ENCODE results near the gene TNKS2. TPM values are rescaled to one million over a fixed set of nuclear protein-coding genes. Genes with fewer than 3 reads are reported as not detected.
A peak's percentile ranks its signal among the peaks of the same experiment; 100 is the strongest.

Gene TNKS2
- total and polyA plus RNA-seq, 4 donors, result 8.6 to 80.1 (median 23.3) TPM

DNA sequence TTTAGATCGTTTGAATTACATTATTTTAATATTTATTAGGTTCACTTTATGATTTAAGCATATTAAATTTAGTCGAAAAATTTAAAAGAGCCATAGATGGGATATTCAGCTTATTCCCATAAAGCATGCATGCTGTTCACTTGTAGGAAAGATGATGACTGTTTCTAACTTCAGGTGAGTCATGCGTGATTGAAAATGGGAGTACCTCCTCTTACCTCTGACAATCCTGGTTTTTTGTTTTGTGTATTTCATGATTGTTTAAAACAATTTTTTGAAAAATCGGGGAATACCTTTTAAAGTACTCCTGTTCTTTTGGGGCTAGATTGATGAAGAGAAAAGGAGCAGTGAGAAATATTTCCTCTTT lies 1.4 kb downstream of the TNKS2 start:
- Histone ChIP-seq H3K4me1 (ENCODE audit: control insufficient read depth in 5 of 5, insufficient read depth in 5 of 5, low read length in 5 of 5) (peaks cover 0 to 27% (median 15%) of the 10 kb centered on the region in 5 donors), H3K9me3 (ENCODE audit: control insufficient read depth in 4 of 4, insufficient read depth in 3 of 4, low read length in 3 of 4) (no peaks in the 10 kb centered on the region), H3K36me3 (ENCODE audit: control insufficient read depth in 4 of 4, insufficient read depth in 4 of 4, low read length in 4 of 4) (peaks cover 0 to 6% (median 3%) of the 10 kb centered on the region in 4 donors), H3K27me3 (ENCODE audit: control insufficient read depth in 3 of 3, insufficient read depth in 3 of 3, low read length in 2 of 3) (no peaks in the 10 kb centered on the region), H3K27ac (ENCODE audit: low read depth in 1 of 2, low read length in 1 of 2) (no peak overlapping the region), H3K4me3 (no peak overlapping the region), H3K9ac (ENCODE audit: insufficient read depth in 1 of 2, low read length in 2 of 2) (peak overlapping the region; percentile 88 to 94)
- ATAC-seq (ENCODE audit: insufficient read depth, low FRiP score) (no peak), DNase-seq (no peak)
- TF ChIP-seq, protein P1, sequence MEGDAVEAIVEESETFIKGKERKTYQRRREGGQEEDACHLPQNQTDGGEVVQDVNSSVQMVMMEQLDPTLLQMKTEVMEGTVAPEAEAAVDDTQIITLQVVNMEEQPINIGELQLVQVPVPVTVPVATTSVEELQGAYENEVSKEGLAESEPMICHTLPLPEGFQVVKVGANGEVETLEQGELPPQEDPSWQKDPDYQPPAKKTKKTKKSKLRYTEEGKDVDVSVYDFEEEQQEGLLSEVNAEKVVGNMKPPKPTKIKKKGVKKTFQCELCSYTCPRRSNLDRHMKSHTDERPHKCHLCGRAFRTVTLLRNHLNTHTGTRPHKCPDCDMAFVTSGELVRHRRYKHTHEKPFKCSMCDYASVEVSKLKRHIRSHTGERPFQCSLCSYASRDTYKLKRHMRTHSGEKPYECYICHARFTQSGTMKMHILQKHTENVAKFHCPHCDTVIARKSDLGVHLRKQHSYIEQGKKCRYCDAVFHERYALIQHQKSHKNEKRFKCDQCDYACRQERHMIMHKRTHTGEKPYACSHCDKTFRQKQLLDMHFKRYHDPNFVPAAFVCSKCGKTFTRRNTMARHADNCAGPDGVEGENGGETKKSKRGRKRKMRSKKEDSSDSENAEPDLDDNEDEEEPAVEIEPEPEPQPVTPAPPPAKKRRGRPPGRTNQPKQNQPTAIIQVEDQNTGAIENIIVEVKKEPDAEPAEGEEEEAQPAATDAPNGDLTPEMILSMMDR (IDR thresholded peaks at IDR 0.05; ENCODE audit: control extremely low read depth, extremely low read depth), result no peak
- WGBS, 2 donors, result 23 to 28% methylated on average over 4 of the region's 4 CpGs

DNA sequence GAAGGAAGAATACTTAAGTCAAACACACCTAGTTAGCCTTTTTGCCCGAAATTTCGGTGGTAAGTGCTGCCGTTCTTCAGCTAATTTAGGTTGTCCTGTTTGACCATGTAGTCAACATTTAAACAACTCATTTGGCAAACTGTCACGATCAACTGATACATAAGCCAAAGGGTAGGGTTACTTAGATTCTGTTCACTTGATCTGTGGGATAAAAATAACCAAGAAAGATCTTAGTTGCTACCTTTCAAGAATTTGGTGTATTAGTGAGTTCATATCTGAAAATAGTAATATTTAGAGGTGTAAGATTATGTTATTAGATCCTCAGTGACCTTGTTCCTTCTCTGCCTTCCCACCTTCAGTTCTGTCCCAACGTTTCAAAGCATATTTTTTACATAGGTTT lies 2.0 kb downstream of the TNKS2 start:
- peak in 2 of 3 donors; percentile 4 to 7 for DNase-seq
- peaks cover 2 to 6% (median 3%) of the 10 kb centered on the region in 4 donors for H3K36me3 ChIP-seq (ENCODE audit: control insufficient read depth in 4 of 4, insufficient read depth in 4 of 4, low read length in 4 of 4)
- H3K27me3 ChIP-seq (ENCODE audit: control insufficient read depth in 3 of 3, insufficient read depth in 3 of 3, low read length in 2 of 3), result no peaks in the 10 kb centered on the region
- 40 to 56% methylated on average over 5 of the region's 5 CpGs for WGBS, 2 donors
- ATAC-seq (ENCODE audit: insufficient read depth, low FRiP score), result no peak
- TF ChIP-seq, protein P1 (IDR thresholded peaks at IDR 0.05; ENCODE audit: control extremely low read depth, extremely low read depth), result no peak
- no peak overlapping the region for H3K4me3 ChIP-seq
- peak overlapping the region in 1 of 2 donors; percentile 44 for H3K9ac ChIP-seq (ENCODE audit: insufficient read depth in 1 of 2, low read length in 2 of 2)
- H3K9me3 ChIP-seq (ENCODE audit: control insufficient read depth in 4 of 4, insufficient read depth in 3 of 4, low read length in 3 of 4), result no peaks in the 10 kb centered on the region
- peak overlapping the region in 1 of 2 donors; percentile 1 for H3K27ac ChIP-seq (ENCODE audit: low read depth in 1 of 2, low read length in 1 of 2)
- peaks cover 0 to 27% (median 15%) of the 10 kb centered on the region in 5 donors for H3K4me1 ChIP-seq (ENCODE audit: control insufficient read depth in 5 of 5, insufficient read depth in 5 of 5, low read length in 5 of 5)

DNA sequence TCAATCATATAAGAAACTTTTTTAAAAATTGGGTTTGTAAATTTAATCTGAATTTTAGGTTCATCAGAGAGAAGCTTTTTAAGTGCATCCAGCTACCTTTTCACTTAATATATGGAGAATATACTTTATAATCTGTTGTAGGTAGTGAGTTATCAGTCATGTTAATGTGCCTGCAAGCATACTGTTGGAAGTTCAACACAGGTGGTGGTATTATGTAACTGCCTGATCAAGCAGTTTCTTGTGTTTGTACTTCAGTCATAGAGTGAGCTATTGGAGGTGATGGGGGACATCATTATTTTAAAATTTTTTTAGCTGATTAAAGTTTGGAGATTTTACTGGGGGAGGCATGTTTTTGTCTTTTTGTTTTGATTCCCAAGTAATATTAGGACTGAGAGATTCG lies 2.5 kb downstream of the TNKS2 start:
- H3K27ac ChIP-seq (ENCODE audit: low read depth in 1 of 2, low read length in 1 of 2), result no peak overlapping the region
- peaks cover 0 to 27% (median 15%) of the 10 kb centered on the region in 5 donors for H3K4me1 ChIP-seq (ENCODE audit: control insufficient read depth in 5 of 5, insufficient read depth in 5 of 5, low read length in 5 of 5)
- H3K9me3 ChIP-seq (ENCODE audit: control insufficient read depth in 4 of 4, insufficient read depth in 3 of 4, low read length in 3 of 4), result no peaks in the 10 kb centered on the region
- 64 to 86% methylated on average over 1 of the region's 1 CpG for WGBS, 2 donors
- no peak overlapping the region for H3K4me3 ChIP-seq
- no peaks in the 10 kb centered on the region for H3K27me3 ChIP-seq (ENCODE audit: control insufficient read depth in 3 of 3, insufficient read depth in 3 of 3, low read length in 2 of 3)
- ATAC-seq (ENCODE audit: insufficient read depth, low FRiP score) (no peak), DNase-seq (no peak)
- TF ChIP-seq, protein P1 (IDR thresholded peaks at IDR 0.05; ENCODE audit: control extremely low read depth, extremely low read depth), result no peak
- H3K36me3 ChIP-seq (ENCODE audit: control insufficient read depth in 4 of 4, insufficient read depth in 4 of 4, low read length in 4 of 4), result peaks cover 3 to 6% (median 4%) of the 10 kb centered on the region in 4 donors
- no peak overlapping the region for H3K9ac ChIP-seq (ENCODE audit: insufficient read depth in 1 of 2, low read length in 2 of 2)

All from lung (tissue), 12 donors.